H1 (cell line): ENCODE measurements around the gene SLC37A1. TPM values are rescaled to one million over a fixed set of nuclear protein-coding genes. Genes with fewer than 3 reads are reported as not detected.

Experiments
- CTCF ChIA-PET: fragments of 300-600 bp; sonication (Branson Sonifier 250); formaldehyde crosslinking; loops from one replicate; lab custom pipeline; 2021; ENCODE audit not compliant: partially characterized antibody; lab: Charles Lee
- POLR2A ChIA-PET: fragments of 300-600 bp; sonication (Branson Sonifier 250); formaldehyde crosslinking; loops from one replicate; lab custom pipeline; 2021; ENCODE audit warnings: inconsistent platforms; ENCODE audit not compliant: partially characterized antibody; lab: Charles Lee
- DNase-seq, 2 experiments: peaks; one replicate each; pipeline versions ENCODE4 v3.0.0 to v3.0.0-alpha.2; 2010 to 2022; ENCODE audit warnings: low spot score in 2 of 2, low read depth in 1 of 2, mixed read lengths in 1 of 2
- FAIRE-seq: peaks from 2 replicates; lab custom pipeline; 2011; peaks lifted over from hg19 to GRCh38; lab: Jason Lieb, UNC
- H2AFZ ChIP-seq: 2 replicates; pipeline ENCODE4 v1.8.1; 2012; ENCODE audit warnings: low read length, inconsistent platforms
- H2AK5ac ChIP-seq: 2 replicates; pipeline ENCODE4 v1.6.1; 2013; ENCODE audit warnings: low read depth, low read length
- H2BK120ac ChIP-seq: replicated peaks from 2 replicates; pipeline ENCODE3; 2013; ENCODE audit warnings: low read depth, low read length, inconsistent platforms
- H2BK12ac ChIP-seq: 2 replicates; pipeline ENCODE4 v1.6.1; 2013; ENCODE audit warnings: low read depth, low read length
- H2BK15ac ChIP-seq: 2 replicates; pipeline ENCODE4 v1.6.1; 2013; ENCODE audit warnings: low read length
- H2BK20ac ChIP-seq: 2 replicates; pipeline ENCODE4 v1.6.1; 2013; ENCODE audit warnings: low read length
- H2BK5ac ChIP-seq: 2 replicates; pipeline ENCODE4 v1.6.1; 2013; ENCODE audit warnings: low read depth, low read length
- H3K14ac ChIP-seq: 2 replicates; pipeline ENCODE4 v1.6.1; 2013; ENCODE audit warnings: inconsistent platforms; ENCODE audit not compliant: insufficient read length
- H3K18ac ChIP-seq: 2 replicates; pipeline ENCODE4 v1.6.1; 2013; ENCODE audit warnings: low read length; ENCODE audit errors: extremely low read depth
- H3K23ac ChIP-seq: 2 replicates; pipeline ENCODE4 v1.6.1; 2013; ENCODE audit warnings: inconsistent platforms; ENCODE audit not compliant: insufficient read length
- H3K23me2 ChIP-seq: 2 replicates; pipeline ENCODE4 v1.6.1; 2013; ENCODE audit warnings: low read depth, low read length
- H3K27ac ChIP-seq: 2 replicates; pipeline ENCODE4 v1.6.1; 2011; ENCODE audit warnings: low read depth, low read length, inconsistent platforms
- H3K27me3 ChIP-seq, 4 experiments: replicated peaks in 1 of 4; 1 replicate in 1 of 4; 2 replicates in 3 of 4; pipeline versions ENCODE4 v1.6.1 to v1.8.1; 2011 to 2013; ENCODE audit warnings: low read length in 3 of 4, mild to moderate bottlenecking in 3 of 4, inconsistent platforms in 2 of 4, mixed read lengths in 2 of 4, moderate library complexity in 1 of 4; ENCODE audit not compliant: control insufficient read depth in 3 of 4, insufficient read depth in 3 of 4; ENCODE audit errors: extremely low read depth in 1 of 4
- H3K36me3 ChIP-seq, 4 experiments: 2 replicates each; pipeline versions ENCODE4 v1.6.1 to v1.8.1; 2011 to 2013; ENCODE audit warnings: mild to moderate bottlenecking in 4 of 4, low read length in 3 of 4, moderate library complexity in 2 of 4, control low read depth in 1 of 4, inconsistent platforms in 1 of 4; ENCODE audit not compliant: insufficient read depth in 4 of 4, control insufficient read depth in 2 of 4
- H3K4ac ChIP-seq: replicated peaks from 2 replicates; pipeline ENCODE3; 2013; ENCODE audit warnings: low read length, low read depth, mixed read lengths, inconsistent platforms; ENCODE audit not compliant: insufficient read length
- H3K4me1 ChIP-seq, 4 experiments: replicated peaks in 1 of 4; 1 replicate in 1 of 4; 2 replicates in 3 of 4; pipeline versions ENCODE4 v1.6.1 to v1.8.1; 2011 to 2013; ENCODE audit warnings: low read length in 3 of 4, inconsistent platforms in 2 of 4, mixed read lengths in 1 of 4; ENCODE audit not compliant: insufficient read depth in 4 of 4, control insufficient read depth in 3 of 4
- H3K4me2 ChIP-seq, 2 experiments: 2 replicates each; pipeline versions ENCODE4 v1.6.1 to v1.8.1; 2011 to 2013; ENCODE audit warnings: low read depth in 2 of 2, low read length in 2 of 2, control low read depth in 1 of 2, inconsistent platforms in 1 of 2, mild to moderate bottlenecking in 1 of 2; ENCODE audit not compliant: insufficient read depth in 1 of 2
- H3K4me3 ChIP-seq, 4 experiments: fragments of 200-600, 300-600 bp in 1 of 4; sonication (generic), shearing (Covaris generic), sonication (Bioruptor Twin) in 1 of 4; 2 replicates each; pipeline versions ENCODE4 v1.5.1 to v1.8.1; 2011 to 2016; ENCODE audit warnings: low read length in 4 of 4, low read depth in 3 of 4, control low read depth in 2 of 4, inconsistent platforms in 2 of 4, mild to moderate bottlenecking in 2 of 4, mixed read lengths in 1 of 4, moderate library complexity in 1 of 4; ENCODE audit not compliant: insufficient read depth in 2 of 4; ENCODE audit errors: extremely low read depth in 1 of 4
- H3K56ac ChIP-seq: replicated peaks from 2 replicates; pipeline ENCODE3; 2013; ENCODE audit warnings: low read depth, mild to moderate bottlenecking, mixed read lengths, low read length, inconsistent platforms; ENCODE audit not compliant: insufficient read length
- H3K79me1 ChIP-seq: 2 replicates; pipeline ENCODE4 v1.6.1; 2013; ENCODE audit warnings: low read depth, low read length, control low read depth
- H3K79me2 ChIP-seq, 2 experiments: 2 replicates each; pipeline versions ENCODE4 v1.6.1 to v1.8.1; 2012 to 2013; ENCODE audit warnings: low read length in 2 of 2, mild to moderate bottlenecking in 2 of 2, inconsistent platforms in 1 of 2; ENCODE audit not compliant: insufficient read depth in 2 of 2, control insufficient read depth in 1 of 2
- H3K9ac ChIP-seq, 4 experiments: replicated peaks in 1 of 4; 1 replicate in 1 of 4; 2 replicates in 3 of 4; pipeline versions ENCODE4 v1.6.1 to v1.8.1; 2011 to 2013; ENCODE audit warnings: low read depth in 3 of 4, low read length in 3 of 4, control low read depth in 2 of 4, mild to moderate bottlenecking in 2 of 4, moderate library complexity in 2 of 4, inconsistent platforms in 1 of 4; ENCODE audit errors: extremely low read depth in 1 of 4
- H3K9me3 ChIP-seq, 2 experiments: 2 replicates each; pipeline versions ENCODE4 v1.6.1 to v1.8.1; 2012 to 2013; ENCODE audit warnings: mild to moderate bottlenecking in 2 of 2, moderate library complexity in 2 of 2, control low read depth in 1 of 2, inconsistent platforms in 1 of 2, low read depth in 1 of 2, low read length in 1 of 2, mixed read lengths in 1 of 2; ENCODE audit not compliant: insufficient read depth in 2 of 2
- H4K20me1 ChIP-seq, 2 experiments: replicated peaks in 1 of 2; 2 replicates each; pipeline versions ENCODE3 to v1.8.1; 2011 to 2013; ENCODE audit warnings: inconsistent platforms in 2 of 2, low read length in 2 of 2, mild to moderate bottlenecking in 1 of 2; ENCODE audit not compliant: insufficient read depth in 2 of 2, control insufficient read depth in 1 of 2
- H4K5ac ChIP-seq: 2 replicates; pipeline ENCODE4 v1.6.1; 2013; ENCODE audit warnings: low read length, low read depth, mixed read lengths, inconsistent platforms; ENCODE audit not compliant: insufficient read length
- H4K8ac ChIP-seq: 2 replicates; pipeline ENCODE4 v1.8.0; 2013; ENCODE audit warnings: mild to moderate bottlenecking, moderate library complexity, low read length, inconsistent platforms; ENCODE audit not compliant: insufficient read depth; ENCODE audit errors: extremely low read depth
- H4K91ac ChIP-seq: replicated peaks from 2 replicates; pipeline ENCODE3; 2013; ENCODE audit warnings: low read length, mixed read lengths, inconsistent platforms; ENCODE audit not compliant: insufficient read length
- JUND ChIP-seq: IDR thresholded peaks from 2 replicates; pipeline ENCODE4 v1.6.1; 2011; ENCODE audit warnings: mild to moderate bottlenecking, improper control_type of control experiment, low read length
- RNF2 ChIP-seq: fragments of 200-900, 300-1000 bp; sonication (generic); IDR thresholded peaks from 2 replicates; pipeline ENCODE4 v1.7.1; 2016; ENCODE audit warnings: borderline replicate concordance, low read depth, mild to moderate bottlenecking, antibody characterized with exemption, low read length; ENCODE audit not compliant: poor library complexity, severe bottlenecking; ENCODE audit errors: missing control alignments
- SRF ChIP-seq: IDR thresholded peaks from 2 replicates; pipeline ENCODE4 v1.6.1; 2011; ENCODE audit warnings: mild to moderate bottlenecking, low read depth, low read length, moderate library complexity
- TEAD4 ChIP-seq: IDR thresholded peaks from 2 replicates; pipeline ENCODE4 v1.6.1; 2012; ENCODE audit warnings: low read depth, low read length, inconsistent platforms, mixed read lengths
- WGBS, 2 experiments: shearing (Covaris generic) in 1 of 2; methylation state at CpG; one replicate each; pipeline versions ENCODE4 v1.1.6 to v1.1.7; 2013 to 2015; ENCODE audit warnings: low lambda C conversion rate in 2 of 2, mixed read lengths in 2 of 2, inconsistent platforms in 1 of 2, low coverage in 1 of 2, missing lambda C conversion rate in 1 of 2; ENCODE audit not compliant: insufficient replicate concordance in 2 of 2, insufficient coverage in 1 of 2, insufficient read length in 1 of 2; ENCODE audit errors: extremely low coverage in 1 of 2, missing lambda C conversion rate in 1 of 2; 5-methylcytosine and 5-hydroxymethylcytosine counted together
- polyA plus RNA-seq, 7 experiments: library from polyadenylated mRNA; depleted of rRNA in 3 of 7; stranded (reverse) in 5 of 7; unstranded in 2 of 7; fragments of >200 nt in 5 of 7; fragments of 200-250 nt in 2 of 7; gene quantifications; 1 replicate in 5 of 7; 2 replicates in 1 of 7; 4 replicates in 1 of 7; pipeline versions ENCODE4 v1.2.1 to v1.2.3, GENCODE V29; 2011 to 2013; ENCODE audit warnings: missing spikeins in 2 of 7, mixed read lengths in 2 of 7
- total RNA-seq: library from RNA; stranded (reverse); fragmentation: NEBNext Ultra II Directional; extraction: Animal tissue kit (Norgen Biotek cat#: 25700); gene quantifications from 2 replicates; pipeline ENCODE4 v1.2.1, GENCODE V29; 2021

The SLC37A1 gene
- total and polyA plus RNA-seq, 2 of the 8 experiments (the other 6 are each of a cell fraction or from before 2014, with no cell fraction given): 15.6 to 30.9 TPM

- Histone ChIP-seq H3K14ac (no peak overlapping the region), H3K4me2 (no peak overlapping the region; a peak in 2 of 4 replicates), H3K9me3 (no peaks in the 10 kb centered on the region), H3K23ac (no peak overlapping the region)
- no peak for TF ChIP-seq SRF
- TF ChIP-seq RNF2: no peak
- peak; percentile 21; the same call in 1 of the 2 replicates for TF ChIP-seq TEAD4
- peak; percentile 71 for TF ChIP-seq JUND
- TF ChIP-seq, all 59 proteins: peak for 2
- H3K23me2 ChIP-seq: no peaks in the 10 kb centered on the region
- POLR2A ChIA-PET: interaction anchor here (0.7 to 0.9 kb wide), 2 partner anchors 8 to 22 kb away, joined by 3 read pairs; partner anchors contain the start of gene RSPH1
- no peak overlapping the region for H2BK12ac ChIP-seq
- H4K5ac ChIP-seq: no peak overlapping the region
- H2BK120ac ChIP-seq: no peak overlapping the region
- H3K79me1 ChIP-seq: no peaks in the 10 kb centered on the region
- FAIRE-seq (no peak), DNase-seq (no peak)
- no peak overlapping the region for H3K18ac ChIP-seq
- CTCF ChIA-PET: interaction anchor here (0.5 to 2.8 kb wide), 9 partner anchors 9 to 1137 kb away, joined by 3 to 7 read pairs (median 3); partner anchors contain the start of gene RSPH1
- H3K79me2 ChIP-seq: no peaks in the 10 kb centered on the region
- H3K56ac ChIP-seq: no peak overlapping the region
- no peaks in the 10 kb centered on the region for H3K27me3 ChIP-seq
- H4K91ac ChIP-seq: peak overlapping the region; percentile 60
- 64% methylated on average over 14 of the region's 14 CpGs; no CpG with 5 or more reads in 1 of the 2 experiments for WGBS, 2 experiments
- H2AK5ac ChIP-seq: no peak overlapping the region
- no peaks in the 10 kb centered on the region for H3K36me3 ChIP-seq
- H3K27ac ChIP-seq: no peak overlapping the region
- H4K8ac ChIP-seq: no peak overlapping the region
- H2BK5ac ChIP-seq: peak overlapping the region; percentile 44; the same call in 1 of the 2 replicates
- no peak overlapping the region for H3K4me3 ChIP-seq
- H3K4ac ChIP-seq: no peak overlapping the region
- no peaks in the 10 kb centered on the region for H4K20me1 ChIP-seq
- peaks cover 3 to 9% (median 5%) of the 10 kb centered on the region in 4 experiments; a peak in 5 of 7 replicates for H3K4me1 ChIP-seq
- no peak overlapping the region for H2AFZ ChIP-seq
- no peak overlapping the region for H2BK20ac ChIP-seq
- H3K9ac ChIP-seq: no peak overlapping the region; a peak in 1 of 7 replicates
- H2BK15ac ChIP-seq: no peak overlapping the region; the same call in 1 of the 2 replicates
Measured at GRCh38 chr21:42474043-42474831, 39.4 kb upstream of the SLC37A1 start.
